GM19372 (cell line): ENCODE data around the gene TMEM134.

ENCODE experiments used
- ATAC-seq: cut with Tn5 transposase; IDR thresholded peaks from one replicate; pipeline ENCODE4 v1.9.1; 2021; ENCODE audit warnings: mild to moderate bottlenecking, low read depth, moderate library complexity; ENCODE audit not compliant: unreplicated experiment

Gene TMEM134

GRCh38 chr11:67500831-67501715 is 32.0 kb upstream of the TMEM134 start:
- ATAC-seq, result no peak

GRCh38 chr11:67500484-67500821 is 31.4 kb upstream of the TMEM134 start:
- ATAC-seq, result no peak

- no peak for ATAC-seq
Measured at GRCh38 chr11:67499808-67500483, 30.9 kb upstream of the TMEM134 start.

- no peak for ATAC-seq
Measured at GRCh38 chr11:67498544-67498972, 29.5 kb upstream of the TMEM134 start.

GRCh38 chr11:67497656-67498291 is 28.7 kb upstream of the TMEM134 start:
- no peak for ATAC-seq

- no peak for ATAC-seq
Measured at GRCh38 chr11:67496113-67496512, 27.1 kb upstream of the TMEM134 start.

GRCh38 chr11:67495234-67496005 is 26.4 kb upstream of the TMEM134 start:
- ATAC-seq, result no peak

- ATAC-seq, result no peak
Measured at GRCh38 chr11:67494371-67495233, 25.6 kb upstream of the TMEM134 start.

- no peak for ATAC-seq
Measured at GRCh38 chr11:67493548-67494370, 24.7 kb upstream of the TMEM134 start.

GRCh38 chr11:67492801-67493547 is 23.9 kb upstream of the TMEM134 start:
- ATAC-seq, result no peak

GRCh38 chr11:67492069-67492727 is 23.1 kb upstream of the TMEM134 start:
- ATAC-seq, result no peak

GRCh38 chr11:67491276-67492068 is 22.4 kb upstream of the TMEM134 start:
- ATAC-seq, result no peak

- ATAC-seq, result no peak
Measured at GRCh38 chr11:67490727-67491065, 21.6 kb upstream of the TMEM134 start.

GRCh38 chr11:67489885-67490726 is 21.1 kb upstream of the TMEM134 start:
- no peak for ATAC-seq

GRCh38 chr11:67489203-67489884 is 20.3 kb upstream of the TMEM134 start:
- ATAC-seq, result no peak
